Forelimb muscle (tissue), 1 donor: Measurements from ENCODE around the gene PDCD2L. TPM values are rescaled to one million over a fixed set of nuclear protein-coding genes. Genes with fewer than 3 reads are reported as not detected.
A peak's percentile ranks its signal among the peaks of the same experiment; 100 is the strongest.
"Not testable (repeated sequence)": the region's sequence is repeated elsewhere in the genome, so short reads cannot be mapped to it uniquely, and the experiment has no call there.

Experiments used
- DNase-seq: peaks from one replicate; pipeline ENCODE4 v3.0.0-alpha.2; 2013; ENCODE audit warnings: low read depth
- polyA plus RNA-seq: library from polyadenylated mRNA; unstranded; fragments of 120-200 nt; gene quantifications from one replicate; pipeline ENCODE4 v1.2.1, GENCODE V29; 2013; ENCODE audit not compliant: insufficient read length

Gene PDCD2L
- polyA plus RNA-seq, 1 donor, result 15.7 TPM

- no peak for DNase-seq
Observed at GRCh38 chr19:34373601-34374288, 30.5 kb upstream of the PDCD2L start.

- DNase-seq, result no peak
Observed at GRCh38 chr19:34375598-34375997, 28.6 kb upstream of the PDCD2L start.

- no peak for DNase-seq
Observed at GRCh38 chr19:34380639-34381241, 23.5 kb upstream of the PDCD2L start.

- no peak for DNase-seq
Observed at GRCh38 chr19:34381399-34382251, 22.6 kb upstream of the PDCD2L start.

- no peak for DNase-seq
Observed at GRCh38 chr19:34382471-34382870, 21.7 kb upstream of the PDCD2L start.

GRCh38 chr19:34383599-34383998 is 20.6 kb upstream of the PDCD2L start:
- no peak for DNase-seq

- no peak for DNase-seq
Observed at GRCh38 chr19:34386645-34387445, 17.4 kb upstream of the PDCD2L start.

GRCh38 chr19:34387446-34387810 is 16.8 kb upstream of the PDCD2L start:
- DNase-seq, result no peak

GRCh38 chr19:34388745-34389144 is 15.5 kb upstream of the PDCD2L start:
- DNase-seq, result not testable (repeated sequence)

- DNase-seq, result no peak
Observed at GRCh38 chr19:34391813-34392212, 12.4 kb upstream of the PDCD2L start.

GRCh38 chr19:34393031-34393430 is 11.2 kb upstream of the PDCD2L start:
- DNase-seq, result no peak

GRCh38 chr19:34393629-34394028 is 10.6 kb upstream of the PDCD2L start:
- peak; percentile 32 for DNase-seq

GRCh38 chr19:34397853-34398252 is 6.3 kb upstream of the PDCD2L start:
- no peak for DNase-seq

- DNase-seq, result no peak
Observed at GRCh38 chr19:34399886-34400285, 4.3 kb upstream of the PDCD2L start.

- not testable (repeated sequence) for DNase-seq
Observed at GRCh38 chr19:34400844-34401243, 3.4 kb upstream of the PDCD2L start.

- no peak for DNase-seq
Observed at GRCh38 chr19:34402074-34402600, 2.1 kb upstream of the PDCD2L start.

- no peak for DNase-seq
Observed at GRCh38 chr19:34403784-34404108, 453 bp upstream of the PDCD2L start.

GRCh38 chr19:34405892-34406660 is 1.9 kb downstream of the PDCD2L start:
- no peak for DNase-seq

- DNase-seq, result no peak
Observed at GRCh38 chr19:34408411-34408810, 4.2 kb downstream of the PDCD2L start.

GRCh38 chr19:34409189-34410164 is 5.3 kb downstream of the PDCD2L start:
- DNase-seq, result no peak
